Breast epithelium (tissue), 3 donors: ENCODE data around the gene LRCOL1.

Experiments
- CTCF ChIP-seq, 3 donors: fragments of 450-650 bp; IDR thresholded peaks; one replicate each; pipeline ENCODE4 v1.5.1; 2016 to 2017; ENCODE audit warnings: antibody characterized with exemption in 3 of 3, mild to moderate bottlenecking in 3 of 3, moderate library complexity in 3 of 3
- POLR2A ChIP-seq: fragments of 450-650 bp; IDR thresholded peaks from one replicate; pipeline ENCODE4 v1.6.1; 2016; ENCODE audit warnings: antibody characterized with exemption, mild to moderate bottlenecking, moderate library complexity
- POLR2AphosphoS5 ChIP-seq, 3 donors: sonication (generic); formaldehyde crosslinking; IDR thresholded peaks; one replicate each; pipeline ENCODE4 v1.6.1; 2017; ENCODE audit warnings: antibody characterized with exemption in 3 of 3

GRCh38 chr12:132637811-132638210 is 27.4 kb upstream of the LRCOL1 start:
- TF ChIP-seq CTCF (IDR thresholded peaks at IDR 0.05): no peak
- TF ChIP-seq POLR2A: no peak
- no peak for TF ChIP-seq POLR2AphosphoS5 (IDR thresholded peaks at IDR 0.05)
